GM12801 (cell line): ENCODE data around the gene ARL4A.

ENCODE experiments used
- TF ChIP-seq, protein P1 (sequence below): IDR thresholded peaks from one replicate; pipeline ENCODE4 v1.5.1; 2011; ENCODE audit warnings: control low read depth; ENCODE audit not compliant: insufficient read length; ENCODE audit errors: extremely low read depth

Gene ARL4A

GRCh38 chr7:12690041-12690878, 2.8 kb downstream of the ARL4A start:
- TF ChIP-seq, protein P1, sequence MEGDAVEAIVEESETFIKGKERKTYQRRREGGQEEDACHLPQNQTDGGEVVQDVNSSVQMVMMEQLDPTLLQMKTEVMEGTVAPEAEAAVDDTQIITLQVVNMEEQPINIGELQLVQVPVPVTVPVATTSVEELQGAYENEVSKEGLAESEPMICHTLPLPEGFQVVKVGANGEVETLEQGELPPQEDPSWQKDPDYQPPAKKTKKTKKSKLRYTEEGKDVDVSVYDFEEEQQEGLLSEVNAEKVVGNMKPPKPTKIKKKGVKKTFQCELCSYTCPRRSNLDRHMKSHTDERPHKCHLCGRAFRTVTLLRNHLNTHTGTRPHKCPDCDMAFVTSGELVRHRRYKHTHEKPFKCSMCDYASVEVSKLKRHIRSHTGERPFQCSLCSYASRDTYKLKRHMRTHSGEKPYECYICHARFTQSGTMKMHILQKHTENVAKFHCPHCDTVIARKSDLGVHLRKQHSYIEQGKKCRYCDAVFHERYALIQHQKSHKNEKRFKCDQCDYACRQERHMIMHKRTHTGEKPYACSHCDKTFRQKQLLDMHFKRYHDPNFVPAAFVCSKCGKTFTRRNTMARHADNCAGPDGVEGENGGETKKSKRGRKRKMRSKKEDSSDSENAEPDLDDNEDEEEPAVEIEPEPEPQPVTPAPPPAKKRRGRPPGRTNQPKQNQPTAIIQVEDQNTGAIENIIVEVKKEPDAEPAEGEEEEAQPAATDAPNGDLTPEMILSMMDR = no peak

GRCh38 chr7:12692035-12692434, 4.6 kb downstream of the ARL4A start:
- TF ChIP-seq, protein P1 = no peak

GRCh38 chr7:12692479-12693259, 5.2 kb downstream of the ARL4A start:
- TF ChIP-seq, protein P1 = no peak

- TF ChIP-seq, protein P1 = no peak
These were observed 7.4 kb downstream of the ARL4A start for GRCh38 chr7:12694817-12695216.

DNA sequence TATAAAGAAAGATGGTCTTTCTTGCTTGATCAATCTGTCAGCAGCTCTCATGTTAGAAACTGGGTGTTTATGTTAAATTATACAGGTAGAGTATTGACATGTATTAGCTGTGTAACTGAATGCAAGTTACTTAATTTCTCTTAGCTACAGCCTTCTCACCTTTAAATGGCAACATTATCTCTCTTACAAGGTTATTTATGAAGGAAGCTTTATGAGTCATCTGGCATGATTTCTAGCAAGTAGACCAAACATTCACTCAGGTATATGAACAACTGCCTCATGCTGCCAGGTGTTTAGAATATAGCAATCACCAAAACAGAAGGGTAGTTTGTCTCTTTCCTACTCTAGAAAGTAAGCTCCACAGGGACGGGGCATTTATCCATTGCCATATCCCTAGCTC, 8.5 kb downstream of the ARL4A start:
- TF ChIP-seq, protein P1 = no peak

DNA sequence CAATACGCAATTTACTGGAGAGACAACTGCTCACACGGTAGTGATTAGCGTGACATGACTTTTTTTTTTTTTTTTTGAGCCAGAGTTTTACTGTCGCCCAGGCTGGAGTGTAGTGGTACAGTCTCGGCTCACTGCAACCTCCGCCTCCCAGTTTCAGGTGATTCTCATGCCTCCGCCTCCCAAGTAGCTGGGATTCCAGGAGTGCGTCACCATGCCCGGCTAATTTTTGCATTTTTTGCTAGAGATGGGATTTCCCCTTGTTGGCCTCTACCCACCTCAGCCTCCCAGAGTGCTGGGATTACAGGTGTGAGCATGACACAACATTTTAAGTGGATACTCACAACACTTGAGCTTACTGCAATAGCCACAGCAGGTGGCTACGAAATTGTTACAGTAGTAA, 11.9 kb downstream of the ARL4A start:
- TF ChIP-seq, protein P1 = no peak

GRCh38 chr7:12701433-12701832, 14.0 kb downstream of the ARL4A start:
- TF ChIP-seq, protein P1 = no peak
